Neutrophil (primary cell): ENCODE results near the gene COL18A1.

Experiments used
- H3K27ac ChIP-seq: fragments of 200-600 bp; sonication (generic); 2 replicates; pipeline ENCODE4 v1.5.1; 2016; ENCODE audit warnings: mild to moderate bottlenecking, moderate library complexity
- H3K27me3 ChIP-seq: fragments of 200-600 bp; sonication (generic); 2 replicates; pipeline ENCODE4 v1.6.0; 2016; ENCODE audit warnings: mild to moderate bottlenecking
- H3K36me3 ChIP-seq: fragments of 200-600 bp; sonication (generic); 2 replicates; pipeline ENCODE4 v1.5.1; 2017
- H3K4me1 ChIP-seq, 2 experiments: fragments of 200-600 bp in 1 of 2; sonication (generic) in 1 of 2; 1 replicate in 1 of 2; 2 replicates in 1 of 2; pipeline versions ENCODE4 v1.5.1 to v1.6.1; 2013 to 2016; ENCODE audit warnings: low read depth in 1 of 2, low read length in 1 of 2, mild to moderate bottlenecking in 1 of 2, moderate library complexity in 1 of 2; ENCODE audit not compliant: control insufficient read depth in 1 of 2, insufficient read depth in 1 of 2
- H3K4me3 ChIP-seq, 2 experiments: fragments of 200-600 bp in 1 of 2; sonication (generic) in 1 of 2; 1 replicate in 1 of 2; 2 replicates in 1 of 2; pipeline ENCODE4 v1.5.1; 2013 to 2016; ENCODE audit warnings: low read depth in 1 of 2, low read length in 1 of 2, mild to moderate bottlenecking in 1 of 2, moderate library complexity in 1 of 2
- H3K9me3 ChIP-seq: fragments of 200-600 bp; sonication (generic); 2 replicates; pipeline ENCODE4 v1.5.1; 2016
- TF ChIP-seq, protein P1 (sequence below): fragments of 200-600 bp; sonication (generic); IDR thresholded peaks from 2 replicates; pipeline ENCODE4 v1.5.1; 2016; ENCODE audit warnings: antibody characterized with exemption

COL18A1 gene

DNA sequence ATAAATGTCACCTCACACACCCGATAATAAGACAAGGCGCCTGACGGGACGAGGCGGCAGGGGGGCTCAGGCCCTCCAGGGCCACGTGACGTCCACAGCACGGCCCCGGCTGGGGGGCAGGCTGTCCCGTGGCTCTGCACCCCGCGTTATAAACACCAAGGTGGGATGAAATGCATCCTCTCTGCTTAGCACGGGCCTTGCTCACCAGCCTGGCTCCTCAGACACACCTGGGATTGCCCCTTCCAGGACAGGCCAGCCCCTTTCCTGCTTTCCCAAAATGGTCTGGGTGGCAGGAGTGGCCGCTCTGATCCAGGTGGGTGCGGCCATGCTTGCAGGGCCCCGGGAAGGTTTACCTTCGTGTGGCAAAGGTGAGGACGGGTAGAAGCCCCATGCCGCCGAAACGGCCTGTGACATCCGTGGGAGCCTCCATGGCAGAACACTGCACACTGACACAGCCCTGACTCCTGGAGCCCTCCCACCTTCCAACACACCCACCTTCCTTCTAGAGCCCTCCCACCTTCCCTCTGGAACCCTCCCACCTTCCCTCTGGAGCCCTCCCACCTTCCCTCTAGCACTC, 101.4 kb downstream of the COL18A1 start:
- Histone ChIP-seq H3K27ac (peak overlapping the region; percentile 79), H3K9me3 (no peaks in the 10 kb centered on the region), H3K4me3 (no peak overlapping the region), H3K27me3 (no peaks in the 10 kb centered on the region), H3K4me1 (peaks cover 3 to 43% of the 10 kb centered on the region in 2 experiments), H3K36me3 (peaks cover 65% of the 10 kb centered on the region)
- TF ChIP-seq, protein P1, sequence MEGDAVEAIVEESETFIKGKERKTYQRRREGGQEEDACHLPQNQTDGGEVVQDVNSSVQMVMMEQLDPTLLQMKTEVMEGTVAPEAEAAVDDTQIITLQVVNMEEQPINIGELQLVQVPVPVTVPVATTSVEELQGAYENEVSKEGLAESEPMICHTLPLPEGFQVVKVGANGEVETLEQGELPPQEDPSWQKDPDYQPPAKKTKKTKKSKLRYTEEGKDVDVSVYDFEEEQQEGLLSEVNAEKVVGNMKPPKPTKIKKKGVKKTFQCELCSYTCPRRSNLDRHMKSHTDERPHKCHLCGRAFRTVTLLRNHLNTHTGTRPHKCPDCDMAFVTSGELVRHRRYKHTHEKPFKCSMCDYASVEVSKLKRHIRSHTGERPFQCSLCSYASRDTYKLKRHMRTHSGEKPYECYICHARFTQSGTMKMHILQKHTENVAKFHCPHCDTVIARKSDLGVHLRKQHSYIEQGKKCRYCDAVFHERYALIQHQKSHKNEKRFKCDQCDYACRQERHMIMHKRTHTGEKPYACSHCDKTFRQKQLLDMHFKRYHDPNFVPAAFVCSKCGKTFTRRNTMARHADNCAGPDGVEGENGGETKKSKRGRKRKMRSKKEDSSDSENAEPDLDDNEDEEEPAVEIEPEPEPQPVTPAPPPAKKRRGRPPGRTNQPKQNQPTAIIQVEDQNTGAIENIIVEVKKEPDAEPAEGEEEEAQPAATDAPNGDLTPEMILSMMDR, result no peak

- no peaks in the 10 kb centered on the region for H3K27me3 ChIP-seq
- peaks cover 72% of the 10 kb centered on the region for H3K36me3 ChIP-seq
- H3K4me1 ChIP-seq, result peaks cover 7 to 49% of the 10 kb centered on the region in 2 experiments
- peak overlapping the region; percentile 79 for H3K27ac ChIP-seq
- H3K9me3 ChIP-seq, result no peaks in the 10 kb centered on the region
- TF ChIP-seq, protein P1, result no peak
- H3K4me3 ChIP-seq, result no peak overlapping the region
Measured at GRCh38 chr21:45506836-45507522, 102.0 kb downstream of the COL18A1 start.

- Histone ChIP-seq H3K9me3 (no peaks in the 10 kb centered on the region), H3K27ac (peak overlapping the region; percentile 79), H3K36me3 (peaks cover 77% of the 10 kb centered on the region), H3K4me3 (no peak overlapping the region), H3K27me3 (no peaks in the 10 kb centered on the region), H3K4me1 (peaks cover 11 to 54% of the 10 kb centered on the region in 2 experiments)
- TF ChIP-seq, protein P1, result no peak
Measured at GRCh38 chr21:45507523-45507875, 102.5 kb downstream of the COL18A1 start.

DNA sequence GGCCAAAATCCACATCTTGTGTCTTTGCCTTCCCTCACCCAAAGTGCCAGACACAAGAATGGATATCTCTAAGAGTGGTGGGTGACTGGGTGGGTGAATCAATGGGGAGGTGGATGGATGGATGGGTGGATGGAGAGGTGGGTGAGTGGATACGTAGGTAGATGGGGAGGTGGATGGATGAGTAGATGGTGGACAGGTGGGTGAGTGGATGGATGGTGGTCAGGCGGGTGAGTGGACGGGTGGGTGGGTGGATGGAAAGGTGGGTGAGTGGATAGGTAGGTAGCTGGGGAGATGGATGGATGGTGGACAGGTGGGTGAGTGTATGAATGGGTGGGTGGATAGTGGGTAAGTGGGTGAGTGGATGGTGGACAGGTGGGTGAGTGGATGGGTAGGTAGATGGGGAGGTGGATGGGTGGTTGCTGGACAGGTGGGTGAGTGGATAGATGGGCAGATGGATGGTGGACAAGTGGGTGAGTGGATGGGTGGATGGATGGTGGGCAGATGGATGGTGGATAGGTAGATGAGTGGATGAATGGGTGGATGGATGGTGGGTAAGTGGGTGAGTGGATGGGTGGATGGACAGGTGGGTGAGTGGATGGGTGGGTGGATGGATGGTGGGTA, 103.0 kb downstream of the COL18A1 start:
- TF ChIP-seq, protein P1, result no peak
- Histone ChIP-seq H3K27ac (peak overlapping the region; percentile 79), H3K36me3 (peaks cover 82% of the 10 kb centered on the region), H3K4me1 (peaks cover 16 to 59% of the 10 kb centered on the region in 2 experiments), H3K27me3 (no peaks in the 10 kb centered on the region), H3K4me3 (no peak overlapping the region), H3K9me3 (no peaks in the 10 kb centered on the region)

DNA sequence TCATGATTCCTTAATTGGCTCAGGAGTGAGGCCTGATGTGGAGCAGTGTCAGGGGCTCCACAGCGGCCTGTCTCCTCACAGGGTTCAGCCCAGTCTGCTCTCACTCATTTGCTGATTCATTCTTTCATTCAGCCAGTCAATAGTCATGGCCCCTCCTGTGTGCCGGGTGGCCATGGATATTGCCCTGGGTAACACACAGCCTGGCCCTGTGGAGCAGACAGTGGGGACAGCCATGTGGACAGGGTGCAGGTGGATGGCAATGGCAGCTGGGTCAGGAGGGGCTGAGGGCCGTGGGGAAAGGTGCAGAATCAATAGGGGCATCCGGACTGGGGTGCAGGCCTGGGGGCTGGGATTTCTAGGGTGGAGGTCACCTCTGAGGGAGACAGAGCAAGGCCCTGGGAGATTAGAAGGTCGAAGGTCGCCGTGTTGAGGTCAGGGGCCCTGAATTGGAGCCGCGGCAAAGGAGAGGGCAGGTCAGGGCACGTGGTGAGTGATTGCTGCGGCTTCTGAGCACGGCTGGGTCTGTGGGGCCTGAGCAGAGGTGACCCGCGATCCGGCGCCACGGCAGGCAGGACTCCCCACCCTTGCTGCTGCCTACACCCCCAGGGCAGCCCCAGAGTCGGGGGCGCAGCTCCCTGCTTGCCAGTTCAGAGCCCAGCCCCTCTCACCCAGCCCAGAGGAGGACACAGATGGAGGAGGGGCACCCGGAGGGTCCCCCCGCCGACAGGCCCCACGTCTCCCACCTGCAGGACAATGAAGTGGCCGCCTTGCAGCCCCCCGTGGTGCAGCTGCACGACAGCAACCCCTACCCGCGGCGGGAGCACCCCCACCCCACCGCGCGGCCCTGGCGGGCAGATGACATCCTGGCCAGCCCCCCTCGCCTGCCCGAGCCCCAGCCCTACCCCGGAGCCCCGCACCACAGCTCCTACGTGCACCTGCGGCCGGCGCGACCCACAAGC, 103.9 kb downstream of the COL18A1 start:
- Histone ChIP-seq H3K27me3 (no peaks in the 10 kb centered on the region), H3K4me3 (no peak overlapping the region), H3K9me3 (no peaks in the 10 kb centered on the region), H3K4me1 (peaks cover 25 to 68% of the 10 kb centered on the region in 2 experiments), H3K27ac (peak overlapping the region; percentile 79), H3K36me3 (peaks cover 91% of the 10 kb centered on the region)
- TF ChIP-seq, protein P1, result no peak
